K562 (cell line): ENCODE results near the gene SNX12. TPM values are rescaled to one million over a fixed set of nuclear protein-coding genes. Genes with fewer than 3 reads are reported as not detected.

ENCODE experiments used
- CC2D1A ChIP-seq: fragments of 450-650 bp; IDR thresholded peaks from 2 replicates; pipeline ENCODE4 v1.6.1; 2017; ENCODE audit warnings: mild to moderate bottlenecking
- CREBBP ChIP-seq: IDR thresholded peaks from one replicate; pipeline ENCODE4 v1.6.1; 2012; ENCODE audit warnings: low read depth, mild to moderate bottlenecking, control low read depth, inconsistent platforms, low read length
- FOXA3 ChIP-seq, 2 experiments: fragments of 450-650 bp in 1 of 2; sonication (generic) in 1 of 2; formaldehyde crosslinking; IDR thresholded peaks in 1 of 2; conservative IDR thresholded peaks in 1 of 2; 2 replicates each; pipeline versions ENCODE4 v1.4.0 to v1.8.0; 2020 to 2022; ENCODE audit warnings: mild to moderate bottlenecking in 2 of 2, missing genetic modification reagents in 1 of 2
- L3MBTL2 ChIP-seq: fragments of 450-650 bp; IDR thresholded peaks from 2 replicates; pipeline ENCODE4 v1.6.1; 2016; ENCODE audit warnings: mild to moderate bottlenecking, moderate library complexity
- NONO ChIP-seq, 2 experiments: fragments of 200-400 bp in 1 of 2; fragments of 450-650 bp in 1 of 2; formaldehyde crosslinking in 1 of 2; IDR thresholded peaks; 2 replicates each; pipeline ENCODE4 v1.6.1; 2017; ENCODE audit warnings: low read depth in 2 of 2, mild to moderate bottlenecking in 2 of 2, moderate library complexity in 2 of 2, low read length in 1 of 2
- NR3C1 ChIP-seq: sonication (generic); formaldehyde crosslinking; IDR thresholded peaks from 2 replicates; pipeline ENCODE4 v1.8.1; 2022; ENCODE audit warnings: missing genetic modification reagents
- PCBP1 ChIP-seq: fragments of 200-400 bp; formaldehyde crosslinking; IDR thresholded peaks from 2 replicates; pipeline ENCODE4 v1.6.1; 2018; ENCODE audit warnings: mild to moderate bottlenecking, low read depth, low read length; ENCODE audit not compliant: poor library complexity, severe bottlenecking
- PTRF ChIP-seq: fragments of 450-650 bp; IDR thresholded peaks from 2 replicates; pipeline ENCODE4 v1.6.1; 2016; ENCODE audit warnings: mild to moderate bottlenecking, missing genetic modification characterization, missing compliant biosample characterization
- RBFOX2 ChIP-seq: fragments of 200-400 bp; formaldehyde crosslinking; IDR thresholded peaks from 2 replicates; pipeline ENCODE4 v1.6.1; 2017; ENCODE audit warnings: low read depth, mild to moderate bottlenecking, low read length, moderate library complexity
- RFX7 ChIP-seq: fragments of 250-450 bp; sonication (Bioruptor Pico); IDR thresholded peaks from 2 replicates; pipeline ENCODE4 v1.5.1; 2021; ENCODE audit warnings: mild to moderate bottlenecking
- SMARCA4 ChIP-seq: fragments of 450-650 bp; IDR thresholded peaks from 2 replicates; pipeline ENCODE4 v1.6.1; 2016
- ZBTB17 ChIP-seq: fragments of 450-650 bp; formaldehyde crosslinking; IDR thresholded peaks from 2 replicates; pipeline ENCODE4 v1.4.0; 2020; ENCODE audit warnings: mild to moderate bottlenecking
- ZNF239 ChIP-seq: fragments of 250-450 bp; sonication (Bioruptor Pico); IDR thresholded peaks from 2 replicates; pipeline ENCODE4 v1.4.0; 2020; ENCODE audit warnings: mild to moderate bottlenecking
- ZNF778 ChIP-seq: fragments of 450-650 bp; formaldehyde crosslinking; IDR thresholded peaks from 2 replicates; pipeline ENCODE4 v1.4.0; 2020; ENCODE audit warnings: mild to moderate bottlenecking, moderate library complexity
- ZNF830 ChIP-seq: fragments of 250-450 bp; sonication (Bioruptor Pico); IDR thresholded peaks from 2 replicates; pipeline ENCODE4 v1.5.0; 2021; ENCODE audit warnings: mild to moderate bottlenecking
- polyA plus RNA-seq, 8 experiments: library from polyadenylated mRNA; depleted of rRNA in 4 of 8; stranded (reverse) in 5 of 8; unstranded in 3 of 8; fragments of >200 nt; fragmentation: Nextera tagmentation in 2 of 8; fragmentation: Illumina TruSeq in 1 of 8; extraction: Ambion mirVana in 2 of 8; extraction: Trizol in 1 of 8; gene quantifications; 2 replicates each; pipeline versions ENCODE4 v1.2.1 to v1.2.3, GENCODE V29; 2011 to 2014; ENCODE audit warnings: inconsistent platforms in 1 of 8, missing spikeins in 1 of 8
- total RNA-seq, 7 experiments: library from RNA; depleted of rRNA in 6 of 7; stranded (reverse); fragments of >200 nt in 6 of 7; fragmentation: Illumina TruSeq in 2 of 7; extraction: Trizol in 2 of 7; gene quantifications; 2 replicates each; pipeline versions ENCODE4 v1.2.1 to v1.2.3, GENCODE V29; 2011 to 2021; ENCODE audit warnings: low replicate concordance in 1 of 7
- TF ChIP-seq, protein P1 (sequence below), 2 experiments: fragments of 450-650 bp in 1 of 2; sonication (generic) in 1 of 2; formaldehyde crosslinking in 1 of 2; IDR thresholded peaks in 1 of 2; conservative IDR thresholded peaks in 1 of 2; 2 replicates each; pipeline versions ENCODE4 v1.6.1 to v1.8.1; 2016 to 2023; ENCODE audit warnings: mild to moderate bottlenecking in 2 of 2, moderate library complexity in 2 of 2, inconsistent platforms in 1 of 2, missing genetic modification reagents in 1 of 2
- TF ChIP-seq, protein P2 (sequence below): fragments of 200-800 bp; sonication (Bioruptor generic); IDR thresholded peaks from 2 replicates; pipeline ENCODE4 v1.6.1; 2017; ENCODE audit warnings: missing genetic modification characterization, missing compliant biosample characterization
- TF ChIP-seq, protein P3 (sequence below): fragments of 150-350 bp; conservative IDR thresholded peaks from 2 replicates; pipeline ENCODE4 v1.6.1; 2014; ENCODE audit warnings: low read length
- TF ChIP-seq, protein P4 (sequence below): fragments of 450-650 bp; IDR thresholded peaks from 2 replicates; pipeline ENCODE4 v1.6.1; 2016

Gene SNX12
- total and polyA plus RNA-seq, 9 of the 15 experiments (the other 6 are each of a cell fraction or from before 2014, with no cell fraction given), result 12.7 to 50.3 (median 37.1) TPM

DNA sequence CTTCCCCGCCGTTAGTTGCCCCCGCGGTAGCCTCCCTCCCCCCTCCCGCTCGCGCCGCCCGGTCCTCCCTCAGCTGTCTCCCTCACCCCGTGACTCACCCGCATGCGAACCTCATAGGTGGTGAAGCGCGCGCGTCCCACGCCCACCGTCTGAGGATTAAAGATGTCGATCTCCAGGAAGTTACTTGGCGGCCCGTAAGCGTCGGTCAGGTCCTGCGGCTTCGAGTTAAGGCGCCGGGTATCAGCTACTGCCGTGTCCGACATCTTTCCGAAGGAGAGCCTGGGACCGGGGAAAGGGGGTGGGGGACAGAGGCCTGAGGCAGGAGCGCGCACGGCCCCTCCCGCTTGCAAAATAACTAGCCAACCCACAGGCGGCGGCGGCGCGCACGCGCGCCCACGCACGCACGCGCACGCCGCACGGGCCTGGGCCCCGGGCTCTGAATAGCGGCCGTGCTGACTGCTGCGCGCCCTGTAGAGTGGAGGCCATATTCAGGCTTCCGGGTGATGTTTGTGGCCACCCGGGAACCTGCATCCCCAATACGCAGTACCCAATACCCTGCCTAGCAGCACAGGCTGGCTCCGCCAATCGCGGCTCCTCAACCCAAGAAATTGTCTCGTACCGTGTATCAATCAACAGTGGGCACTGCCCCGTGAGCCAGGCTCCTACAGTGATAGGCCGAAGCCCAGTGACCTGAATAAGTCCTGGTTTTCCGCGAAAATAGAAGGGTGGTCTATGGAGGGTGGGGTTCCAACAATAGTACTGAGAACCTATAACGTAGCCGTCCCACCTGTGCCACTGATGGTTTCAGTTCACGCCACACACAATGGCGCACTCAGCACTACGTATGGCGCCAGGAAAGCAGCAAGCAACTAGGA is at the start of gene SNX12 (continued):
- peak in 1 of 2 experiments; percentile 84; a peak in 2 of 4 replicates for TF ChIP-seq NONO (IDR thresholded peaks at IDR 0.05; ENCODE audit: low read depth in 2 of 2, low read length in 1 of 2)
- TF ChIP-seq CC2D1A, result 0 out of 2 replicates have a peak, but pooled peaks have one; percentile 3
- no peak for TF ChIP-seq CREBBP
- no peak for TF ChIP-seq ZNF239 (CRISPR knock-in tag)
- no peak for TF ChIP-seq NR3C1 (CRISPR knock-in tag)
- no peak for TF ChIP-seq FOXA3 (CRISPR knock-in tag; conservative IDR thresholded peaks at IDR 0.05 in 1 of 2, IDR thresholded peaks at IDR 0.05 in 1 of 2)
- TF ChIP-seq, protein P1, sequence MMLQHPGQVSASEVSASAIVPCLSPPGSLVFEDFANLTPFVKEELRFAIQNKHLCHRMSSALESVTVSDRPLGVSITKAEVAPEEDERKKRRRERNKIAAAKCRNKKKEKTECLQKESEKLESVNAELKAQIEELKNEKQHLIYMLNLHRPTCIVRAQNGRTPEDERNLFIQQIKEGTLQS (IDR thresholded peaks at IDR 0.05), result peak; percentile 76
- TF ChIP-seq, protein P1 (CRISPR knock-in tag; conservative IDR thresholded peaks at IDR 0.05), result no peak
- TF ChIP-seq RBFOX2, result peak; percentile 80
- no peak for TF ChIP-seq ZNF778
- TF ChIP-seq, protein P2, sequence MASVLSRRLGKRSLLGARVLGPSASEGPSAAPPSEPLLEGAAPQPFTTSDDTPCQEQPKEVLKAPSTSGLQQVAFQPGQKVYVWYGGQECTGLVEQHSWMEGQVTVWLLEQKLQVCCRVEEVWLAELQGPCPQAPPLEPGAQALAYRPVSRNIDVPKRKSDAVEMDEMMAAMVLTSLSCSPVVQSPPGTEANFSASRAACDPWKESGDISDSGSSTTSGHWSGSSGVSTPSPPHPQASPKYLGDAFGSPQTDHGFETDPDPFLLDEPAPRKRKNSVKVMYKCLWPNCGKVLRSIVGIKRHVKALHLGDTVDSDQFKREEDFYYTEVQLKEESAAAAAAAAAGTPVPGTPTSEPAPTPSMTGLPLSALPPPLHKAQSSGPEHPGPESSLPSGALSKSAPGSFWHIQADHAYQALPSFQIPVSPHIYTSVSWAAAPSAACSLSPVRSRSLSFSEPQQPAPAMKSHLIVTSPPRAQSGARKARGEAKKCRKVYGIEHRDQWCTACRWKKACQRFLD (CRISPR knock-in tag), result peak; percentile 91
- peak; percentile 88 for TF ChIP-seq PCBP1
- TF ChIP-seq, protein P3, sequence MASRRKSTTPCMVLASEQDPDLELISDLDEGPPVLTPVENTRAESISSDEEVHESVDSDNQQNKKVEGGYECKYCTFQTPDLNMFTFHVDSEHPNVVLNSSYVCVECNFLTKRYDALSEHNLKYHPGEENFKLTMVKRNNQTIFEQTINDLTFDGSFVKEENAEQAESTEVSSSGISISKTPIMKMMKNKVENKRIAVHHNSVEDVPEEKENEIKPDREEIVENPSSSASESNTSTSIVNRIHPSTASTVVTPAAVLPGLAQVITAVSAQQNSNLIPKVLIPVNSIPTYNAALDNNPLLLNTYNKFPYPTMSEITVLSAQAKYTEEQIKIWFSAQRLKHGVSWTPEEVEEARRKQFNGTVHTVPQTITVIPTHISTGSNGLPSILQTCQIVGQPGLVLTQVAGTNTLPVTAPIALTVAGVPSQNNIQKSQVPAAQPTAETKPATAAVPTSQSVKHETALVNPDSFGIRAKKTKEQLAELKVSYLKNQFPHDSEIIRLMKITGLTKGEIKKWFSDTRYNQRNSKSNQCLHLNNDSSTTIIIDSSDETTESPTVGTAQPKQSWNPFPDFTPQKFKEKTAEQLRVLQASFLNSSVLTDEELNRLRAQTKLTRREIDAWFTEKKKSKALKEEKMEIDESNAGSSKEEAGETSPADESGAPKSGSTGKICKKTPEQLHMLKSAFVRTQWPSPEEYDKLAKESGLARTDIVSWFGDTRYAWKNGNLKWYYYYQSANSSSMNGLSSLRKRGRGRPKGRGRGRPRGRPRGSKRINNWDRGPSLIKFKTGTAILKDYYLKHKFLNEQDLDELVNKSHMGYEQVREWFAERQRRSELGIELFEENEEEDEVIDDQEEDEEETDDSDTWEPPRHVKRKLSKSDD, result peak; percentile 50; the same call in 1 of the 2 replicates
- TF ChIP-seq ZNF830 (CRISPR knock-in tag), result no peak
- 0 out of 2 replicates have a peak, but pooled peaks have one; percentile 5 for TF ChIP-seq SMARCA4
- TF ChIP-seq L3MBTL2, result peak; percentile 65
- no peak for TF ChIP-seq ZBTB17 (CRISPR knock-in tag)
- TF ChIP-seq PTRF (tag), result no peak
- no peak for TF ChIP-seq RFX7 (CRISPR knock-in tag)
- TF ChIP-seq, protein P4, sequence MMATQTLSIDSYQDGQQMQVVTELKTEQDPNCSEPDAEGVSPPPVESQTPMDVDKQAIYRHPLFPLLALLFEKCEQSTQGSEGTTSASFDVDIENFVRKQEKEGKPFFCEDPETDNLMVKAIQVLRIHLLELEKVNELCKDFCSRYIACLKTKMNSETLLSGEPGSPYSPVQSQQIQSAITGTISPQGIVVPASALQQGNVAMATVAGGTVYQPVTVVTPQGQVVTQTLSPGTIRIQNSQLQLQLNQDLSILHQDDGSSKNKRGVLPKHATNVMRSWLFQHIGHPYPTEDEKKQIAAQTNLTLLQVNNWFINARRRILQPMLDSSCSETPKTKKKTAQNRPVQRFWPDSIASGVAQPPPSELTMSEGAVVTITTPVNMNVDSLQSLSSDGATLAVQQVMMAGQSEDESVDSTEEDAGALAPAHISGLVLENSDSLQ, result peak; percentile 74
